ENCODE measurements around the gene MUC3A.
"Not testable (repeated sequence)": the region's sequence is repeated elsewhere in the genome, so short reads cannot be mapped to it uniquely, and the experiment has no call there.

Gene MUC3A

GRCh38 chr7:100949227-100949932 lies at the start of gene MUC3A:
Gene MUC3A, plus strand, starts transcription at chr7:100949534. Its CDS starts 91 bp downstream, at chr7:100949625.
- no peak for DNase-seq (ENCODE audit: low read depth, low spot score)

- no peak for DNase-seq (ENCODE audit: low read depth, low spot score)
Measured at GRCh38 chr7:100900978-100901377, 48.4 kb upstream of the MUC3A start.

- DNase-seq (ENCODE audit: low read depth, low spot score), result no peak
Measured at GRCh38 chr7:100901921-100902332, 47.4 kb upstream of the MUC3A start.

- no peak for DNase-seq (ENCODE audit: low read depth, low spot score)
Measured at GRCh38 chr7:100902638-100903037, 46.7 kb upstream of the MUC3A start.

- DNase-seq (ENCODE audit: low read depth, low spot score), result no peak
Measured at GRCh38 chr7:100908512-100908911, 40.8 kb upstream of the MUC3A start.

- not testable (repeated sequence) for DNase-seq (ENCODE audit: low read depth, low spot score)
Measured at GRCh38 chr7:100910443-100910842, 38.9 kb upstream of the MUC3A start.

GRCh38 chr7:100911484-100911883 lies 37.9 kb upstream of the MUC3A start:
- DNase-seq (ENCODE audit: low read depth, low spot score), result no peak

GRCh38 chr7:100914208-100914878 lies 35.0 kb upstream of the MUC3A start:
- no peak for DNase-seq (ENCODE audit: low read depth, low spot score)

GRCh38 chr7:100914879-100915447 lies 34.4 kb upstream of the MUC3A start:
- DNase-seq (ENCODE audit: low read depth, low spot score), result no peak

GRCh38 chr7:100919335-100919734 lies 30.0 kb upstream of the MUC3A start:
- DNase-seq (ENCODE audit: low read depth, low spot score), result not testable (repeated sequence)

GRCh38 chr7:100919779-100920437 lies 29.4 kb upstream of the MUC3A start:
- not testable (repeated sequence) for DNase-seq (ENCODE audit: low read depth, low spot score)

GRCh38 chr7:100921039-100921438 lies 28.3 kb upstream of the MUC3A start:
- DNase-seq (ENCODE audit: low read depth, low spot score), result no peak

- DNase-seq (ENCODE audit: low read depth, low spot score), result not testable (repeated sequence)
Measured at GRCh38 chr7:100923616-100924015, 25.7 kb upstream of the MUC3A start.

- no peak for DNase-seq (ENCODE audit: low read depth, low spot score)
Measured at GRCh38 chr7:100929808-100930174, 19.5 kb upstream of the MUC3A start.

- DNase-seq (ENCODE audit: low read depth, low spot score), result no peak
Measured at GRCh38 chr7:100933734-100934133, 15.6 kb upstream of the MUC3A start.

GRCh38 chr7:100935381-100935780 lies 14.0 kb upstream of the MUC3A start:
- DNase-seq (ENCODE audit: low read depth, low spot score), result not testable (repeated sequence)

- DNase-seq (ENCODE audit: low read depth, low spot score), result not testable (repeated sequence)
Measured at GRCh38 chr7:100936167-100936566, 13.2 kb upstream of the MUC3A start.

GRCh38 chr7:100942045-100942774 lies 7.1 kb upstream of the MUC3A start:
- no peak for DNase-seq (ENCODE audit: low read depth, low spot score)

- DNase-seq (ENCODE audit: low read depth, low spot score), result no peak
Measured at GRCh38 chr7:100943693-100944092, 5.6 kb upstream of the MUC3A start.

GRCh38 chr7:100944138-100944537 lies 5.2 kb upstream of the MUC3A start:
- no peak for DNase-seq (ENCODE audit: low read depth, low spot score)

- DNase-seq (ENCODE audit: low read depth, low spot score), result no peak
Measured at GRCh38 chr7:100946111-100946510, 3.2 kb upstream of the MUC3A start.
